ENCODE measurements around the gene ZFR.
"Not testable (repeated sequence)": the region's sequence is repeated elsewhere in the genome, so short reads cannot be mapped to it uniquely, and the experiment has no call there.

The ZFR gene

DNA sequence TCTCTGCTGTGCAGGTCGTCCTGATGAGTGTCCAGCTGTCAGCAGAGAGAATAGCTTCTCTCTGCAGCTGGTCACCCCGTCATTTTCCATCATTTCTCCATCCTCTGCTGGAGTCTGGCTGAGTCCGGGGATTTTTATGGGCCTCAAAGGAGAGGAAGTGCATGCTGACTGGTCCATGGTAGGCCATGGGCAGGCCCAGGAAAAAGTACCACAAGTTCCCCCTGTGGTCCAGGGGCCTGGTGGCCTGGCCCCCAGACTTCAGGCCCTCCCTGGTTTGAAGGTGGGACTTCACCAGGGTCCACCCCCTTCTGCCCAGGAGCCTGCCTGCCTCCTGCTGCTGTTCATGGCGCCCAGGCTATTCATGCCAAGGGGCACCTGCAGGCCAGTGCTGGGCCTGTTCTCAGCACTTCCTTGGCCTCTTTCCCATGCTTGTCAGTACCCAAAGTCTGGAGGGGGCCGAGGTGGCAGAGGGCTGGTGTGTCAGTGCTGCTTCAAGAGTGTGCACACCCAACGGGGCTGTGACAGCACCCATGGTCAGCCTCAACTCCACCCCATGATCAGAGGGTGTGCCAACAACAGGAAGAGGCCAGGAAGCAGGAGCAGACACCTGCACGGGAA is 124.5 kb downstream of the ZFR start:
- no peak for DNase-seq (ENCODE audit: low read depth)

DNA sequence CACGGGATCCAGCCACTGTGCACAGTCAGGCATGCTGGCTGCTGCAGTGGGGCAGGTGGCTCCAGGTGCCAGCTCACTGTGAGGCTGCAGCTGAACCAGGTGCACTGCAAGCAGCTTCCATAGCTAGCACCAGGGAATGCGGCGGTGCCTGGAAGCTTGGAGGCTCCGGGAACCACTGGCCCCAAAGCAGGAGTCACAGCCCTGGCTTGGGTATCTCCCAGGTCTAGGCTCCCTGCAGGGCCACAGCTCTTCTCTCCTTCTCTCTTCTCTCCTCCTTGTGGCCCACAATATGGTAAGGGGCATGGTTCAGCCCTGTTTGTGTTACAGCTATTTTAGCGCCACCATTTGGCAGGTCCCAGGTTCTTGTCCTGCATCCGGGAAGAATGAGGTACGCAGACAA is 125.1 kb downstream of the ZFR start:
- no peak for DNase-seq (ENCODE audit: low read depth)

DNA sequence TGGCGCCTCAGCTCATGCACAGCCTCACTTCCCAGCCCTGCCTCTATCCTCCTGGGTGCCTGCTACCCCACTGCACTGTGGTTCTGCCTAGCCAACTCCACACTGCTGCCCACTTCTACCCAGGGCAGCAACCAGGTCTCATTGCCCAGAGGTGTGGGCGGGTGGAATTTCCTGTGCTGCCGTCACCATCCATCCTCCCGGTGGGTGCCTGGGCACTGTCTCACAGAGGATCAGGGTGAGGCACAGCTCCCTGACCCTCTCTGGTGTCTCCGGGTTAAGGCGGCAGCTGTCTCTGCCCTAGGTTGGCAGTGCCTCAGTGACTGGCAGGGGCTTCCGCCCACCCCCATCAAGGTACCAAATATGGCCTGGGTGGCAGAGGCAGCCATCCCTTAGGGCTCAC is 127.5 kb downstream of the ZFR start:
- no peak for DNase-seq (ENCODE audit: low read depth)

DNA sequence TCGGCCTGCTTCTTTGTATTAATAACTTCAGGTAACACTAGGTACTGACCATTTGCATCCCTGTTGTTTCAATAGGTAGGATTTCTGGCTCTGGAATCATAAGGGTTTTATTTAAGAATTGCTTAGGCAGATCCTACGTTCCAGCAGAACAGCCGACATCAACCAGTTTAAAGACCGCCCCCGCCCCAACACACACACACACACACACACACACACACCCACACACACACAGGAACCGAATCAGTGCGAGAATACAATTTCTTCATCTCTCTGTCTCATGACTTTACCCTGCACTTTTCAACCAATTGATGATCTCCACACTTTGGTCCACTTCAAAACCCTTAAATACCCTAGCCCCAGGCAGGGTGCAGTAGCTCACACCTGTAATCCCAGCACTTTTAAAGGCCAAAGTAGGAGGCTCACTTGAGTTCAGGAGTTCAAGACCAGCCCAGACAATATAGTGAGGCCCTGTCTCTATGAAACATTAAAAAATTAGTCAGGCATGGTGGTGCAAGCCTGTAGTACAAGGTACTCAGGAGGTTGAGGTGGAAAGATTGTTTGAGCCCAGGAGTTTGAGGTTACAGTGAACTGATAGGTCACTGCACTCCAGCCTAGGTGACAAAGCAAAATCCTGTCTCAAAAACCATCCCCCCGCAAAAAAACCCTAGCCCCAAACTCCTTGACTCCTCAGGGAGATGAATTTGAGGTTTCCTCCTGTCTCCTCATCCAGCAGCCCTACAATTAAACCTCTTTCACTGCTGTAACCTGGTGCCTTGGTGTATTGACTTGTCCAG is 129.1 kb downstream of the ZFR start:
- no peak for DNase-seq (ENCODE audit: low read depth)

DNA sequence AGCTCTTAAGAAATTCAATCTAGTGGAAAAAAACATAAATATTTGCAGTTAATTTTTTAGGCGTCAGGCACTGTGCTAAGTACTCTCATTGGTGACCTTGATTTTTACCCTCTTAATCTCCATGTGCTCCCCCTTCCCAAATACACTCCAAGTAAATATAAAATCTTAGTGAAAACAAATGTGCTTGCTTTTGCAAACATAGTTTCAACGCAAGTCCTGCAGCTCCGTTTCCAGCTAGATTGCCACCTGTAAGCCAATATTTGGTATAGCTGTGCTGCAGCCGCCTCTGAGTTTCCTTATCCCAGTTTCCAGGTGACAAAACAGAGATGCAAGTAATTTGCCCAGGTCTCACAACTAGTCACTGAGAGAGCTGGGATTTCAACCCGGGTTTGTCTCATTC is 129.9 kb downstream of the ZFR start:
- DNase-seq (ENCODE audit: low read depth) = no peak

DNA sequence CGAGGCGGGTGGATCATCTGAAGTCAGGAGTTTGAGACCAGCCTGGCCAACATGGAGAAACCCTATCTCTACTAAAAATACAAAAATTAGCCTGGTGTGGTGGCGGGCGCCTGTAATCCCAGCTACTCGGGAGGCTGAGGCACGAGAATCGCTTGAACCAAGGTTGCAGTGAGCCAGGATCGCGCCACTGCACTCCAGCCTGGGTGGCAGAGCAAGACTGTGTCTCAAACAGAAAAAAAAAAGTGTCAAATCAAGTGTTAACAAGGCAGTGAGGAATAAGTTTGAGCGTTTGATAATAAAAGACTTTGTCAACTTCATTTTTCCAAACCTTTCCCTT is 130.4 kb downstream of the ZFR start:
- not testable (repeated sequence) for DNase-seq (ENCODE audit: low read depth)

DNA sequence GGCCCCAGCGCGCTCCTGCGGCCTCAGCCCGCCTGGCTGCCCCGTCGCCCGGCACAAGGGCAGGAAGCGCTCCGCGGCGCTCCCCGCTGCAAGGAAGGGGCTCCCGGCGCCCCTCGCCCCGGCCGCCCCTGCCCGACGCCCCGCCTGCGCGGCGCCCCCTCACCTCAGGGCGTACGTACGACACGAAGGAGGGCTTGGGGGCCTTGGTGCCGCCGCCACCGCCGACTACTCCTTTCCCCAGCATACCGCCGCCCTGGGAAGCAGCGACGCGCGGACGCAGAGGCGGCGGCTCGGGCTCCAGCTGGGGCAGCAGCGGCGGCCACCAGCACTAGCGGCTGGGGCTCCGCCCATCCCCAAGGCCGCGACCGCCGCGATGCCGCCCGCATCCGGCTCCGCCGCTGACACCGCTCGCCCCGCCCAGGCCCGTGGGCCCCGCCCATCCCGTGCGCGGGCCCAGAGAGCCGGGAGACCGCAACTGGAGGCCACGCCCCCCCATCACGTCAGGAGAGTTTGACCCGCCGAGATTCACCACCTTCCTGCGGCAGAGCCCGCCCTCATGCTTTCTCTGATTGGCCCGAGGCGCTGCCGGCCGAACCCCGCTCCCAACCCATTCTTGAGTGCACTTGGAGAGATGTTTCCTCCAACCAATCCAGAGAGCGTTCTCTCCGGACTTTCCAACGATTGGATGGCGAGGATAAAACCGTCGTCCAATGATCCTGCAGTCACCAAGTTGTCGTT is 131.8 kb downstream of the ZFR start, which contains the start of gene MTMR12:
MTMR12 (minus strand) TSS at position 345 of the 738 bp plus-strand sequence; CDS start at position 244, 101 bp downstream.
- DNase-seq (ENCODE audit: low read depth) = peak; percentile 99

DNA sequence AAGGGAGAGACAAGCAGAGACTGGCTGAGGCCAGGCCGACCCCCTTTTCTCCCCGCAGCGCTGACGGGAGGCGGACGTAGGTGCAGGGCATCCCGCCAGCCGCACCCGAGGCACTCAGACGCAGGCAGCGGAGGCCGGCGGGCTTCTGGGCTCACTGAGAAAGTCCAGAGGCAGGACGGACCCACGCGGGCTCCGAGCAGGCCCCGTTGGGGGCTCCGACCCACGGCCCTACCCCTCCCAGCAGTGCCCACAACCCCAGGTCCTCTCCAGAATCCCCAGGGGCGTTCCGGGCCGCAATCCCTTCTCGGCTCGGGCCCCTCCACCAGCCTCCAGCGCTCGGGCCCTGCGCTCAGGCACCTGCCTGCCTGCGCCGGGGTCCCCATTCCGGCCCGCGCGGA is 132.3 kb downstream of the ZFR start:
- DNase-seq (ENCODE audit: low read depth) = no peak

DNA sequence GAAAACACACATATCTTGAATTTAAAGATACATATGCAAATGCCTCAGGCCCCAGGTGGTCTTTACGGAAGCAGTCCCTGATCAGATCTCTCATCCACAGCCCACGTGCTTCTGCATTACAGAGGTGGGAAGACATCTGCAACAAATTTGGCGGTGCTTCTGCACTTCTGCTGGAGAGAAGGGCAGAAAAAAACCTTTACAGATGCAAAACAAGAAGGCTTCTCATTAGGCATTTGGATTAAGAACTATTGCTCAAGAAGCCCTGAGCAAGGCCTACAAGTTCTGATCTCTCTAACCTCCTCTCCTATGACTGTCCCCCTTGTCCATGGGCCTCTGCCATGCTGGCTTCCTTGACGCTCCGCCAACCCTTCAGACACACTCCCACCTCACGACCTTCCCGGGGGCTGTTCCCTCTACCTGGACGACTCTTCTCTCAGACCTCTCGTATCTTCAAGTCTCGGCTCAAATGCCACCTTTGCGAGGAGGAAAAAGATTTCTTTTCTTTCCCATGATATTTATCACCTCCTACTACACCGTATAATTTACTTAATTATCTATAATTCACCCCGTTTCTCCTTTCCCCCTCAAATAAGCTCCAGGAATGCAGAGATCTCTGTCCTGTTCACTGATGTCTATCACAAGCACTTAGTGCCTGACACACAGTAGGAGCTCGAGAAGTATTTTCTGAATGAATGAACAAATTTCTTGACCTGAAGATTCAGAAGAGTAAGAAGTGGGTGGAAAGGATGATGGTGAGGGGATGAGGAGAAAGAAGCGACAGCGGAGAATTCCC is 132.9 kb downstream of the ZFR start:
- no peak for DNase-seq (ENCODE audit: low read depth)

DNA sequence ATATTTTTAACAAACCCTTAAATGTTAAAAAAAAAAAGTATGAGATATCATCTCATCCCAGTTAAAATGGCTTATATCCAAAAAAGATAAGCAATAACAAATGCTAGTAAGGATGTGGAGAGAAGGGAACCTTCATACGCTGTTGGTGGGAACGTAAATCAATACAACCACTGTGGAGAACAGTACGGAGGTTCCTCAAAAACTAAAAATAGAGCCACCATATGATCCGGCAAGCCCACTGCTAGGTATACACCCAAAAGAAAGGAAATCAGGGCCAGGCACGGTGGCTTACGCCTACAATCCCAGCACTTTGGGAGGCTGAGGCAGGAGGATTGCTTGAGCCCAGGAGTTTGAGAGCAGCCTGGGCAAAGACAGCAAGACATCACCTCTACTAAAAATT is 134.8 kb downstream of the ZFR start:
- no peak for DNase-seq (ENCODE audit: low read depth)

DNA sequence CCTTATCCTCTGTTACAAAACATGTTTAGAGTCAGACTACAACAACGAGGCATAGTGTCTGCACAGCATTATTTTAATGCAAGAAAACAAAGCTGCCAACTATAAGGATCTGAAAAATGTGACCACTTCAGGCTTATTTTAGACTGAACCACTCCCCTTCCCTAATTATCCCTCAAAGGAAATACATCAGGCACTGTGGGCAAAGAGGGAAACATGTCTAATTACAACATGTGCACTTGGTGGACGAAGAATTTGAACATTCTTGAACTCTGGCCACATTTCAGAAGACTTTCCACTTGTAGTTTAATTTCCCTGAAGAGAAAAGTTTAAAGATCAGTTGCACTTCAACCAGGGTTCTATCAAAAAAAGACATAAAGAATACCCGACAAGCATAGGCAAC is 135.6 kb downstream of the ZFR start:
- DNase-seq (ENCODE audit: low read depth) = no peak

DNA sequence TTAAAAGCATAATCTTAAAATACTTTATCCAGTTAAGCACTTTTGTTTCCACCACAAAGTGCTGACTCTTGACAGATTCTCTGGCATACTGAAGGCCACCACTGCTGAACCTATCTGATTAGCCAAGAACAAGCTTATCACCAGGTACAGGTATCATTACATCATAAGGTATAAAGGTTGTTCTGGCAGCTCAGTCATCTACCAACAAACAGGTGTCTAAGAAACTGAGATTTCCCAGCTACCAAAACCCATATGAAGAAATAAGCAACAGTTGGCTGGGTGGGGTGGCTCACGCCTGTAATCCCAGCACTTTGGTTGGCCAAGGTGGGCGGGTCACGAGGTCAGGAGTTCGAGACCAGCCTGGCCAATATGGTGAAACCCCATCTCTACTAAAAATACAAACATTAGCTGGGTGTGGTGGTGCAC is 136.8 kb downstream of the ZFR start:
- DNase-seq (ENCODE audit: low read depth) = no peak

DNA sequence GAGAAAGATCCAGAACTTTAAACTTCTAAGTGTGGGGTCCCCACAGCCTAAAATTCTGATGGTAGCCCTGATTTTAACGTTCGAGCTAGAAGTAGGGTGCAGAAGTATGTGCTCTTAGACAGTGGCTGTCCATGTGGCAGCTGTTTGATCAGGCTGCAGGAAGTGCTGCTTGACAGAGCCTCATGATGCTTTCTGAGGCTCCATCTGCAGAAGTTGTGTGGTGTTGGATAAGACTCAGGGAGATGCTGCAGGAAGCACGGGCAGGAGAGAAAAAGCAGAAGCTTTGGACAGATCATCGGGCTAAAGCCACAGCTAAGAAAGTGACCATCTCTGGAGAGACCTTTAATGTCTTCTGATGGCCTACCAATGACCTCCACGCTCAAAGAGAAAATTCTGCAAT is 139.9 kb downstream of the ZFR start:
- no peak for DNase-seq (ENCODE audit: low read depth)

Measured in T-helper 22 cell (primary cell).